GM18868 (cell line): ENCODE results near the gene ATF1.
A peak's percentile ranks its signal among the peaks of the same experiment; 100 is the strongest.

Experiments used
- ATAC-seq: cut with Tn5 transposase; IDR thresholded peaks from one replicate; pipeline ENCODE4 v1.9.1; 2021; ENCODE audit warnings: mild to moderate bottlenecking, moderate library complexity; ENCODE audit not compliant: unreplicated experiment

The ATF1 gene

DNA sequence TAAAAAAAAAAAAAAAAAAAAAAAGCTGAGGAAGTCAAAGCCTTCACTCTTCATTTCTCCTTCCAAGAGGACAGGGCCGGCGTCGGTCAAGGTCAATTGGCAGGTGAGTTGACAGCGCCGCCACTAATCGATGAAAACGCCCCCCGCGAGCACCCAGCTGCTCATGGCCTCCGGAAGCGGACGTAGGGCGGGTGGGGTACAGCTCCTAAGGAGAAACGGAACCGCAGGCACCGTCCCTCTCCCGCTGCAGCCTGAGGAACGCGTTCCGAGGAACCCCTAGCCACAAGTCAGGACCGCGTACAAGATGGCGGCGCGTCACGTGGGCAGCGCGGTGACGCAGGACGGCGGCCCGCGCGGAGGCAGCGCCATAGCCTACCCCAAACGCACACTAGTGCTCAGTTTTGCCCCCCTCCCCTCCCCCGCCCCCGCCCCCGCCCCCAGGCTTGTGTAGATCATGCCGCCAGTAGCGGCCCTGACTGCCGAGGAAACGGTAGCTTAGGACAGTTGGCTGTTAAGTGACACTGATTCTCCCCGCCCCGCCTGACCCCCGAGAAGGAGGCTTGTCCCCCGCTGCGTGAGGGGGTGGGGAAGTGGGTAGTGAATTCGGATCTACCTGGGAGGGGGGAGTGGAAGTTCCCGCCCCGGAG is at the start of gene ATF1:
Gene ATF1, plus strand, starts transcription at position 463 of the 647 bp plus-strand sequence. CDS start 16,045 bp downstream, outside the sequence.
- peak; percentile 78 for ATAC-seq

DNA sequence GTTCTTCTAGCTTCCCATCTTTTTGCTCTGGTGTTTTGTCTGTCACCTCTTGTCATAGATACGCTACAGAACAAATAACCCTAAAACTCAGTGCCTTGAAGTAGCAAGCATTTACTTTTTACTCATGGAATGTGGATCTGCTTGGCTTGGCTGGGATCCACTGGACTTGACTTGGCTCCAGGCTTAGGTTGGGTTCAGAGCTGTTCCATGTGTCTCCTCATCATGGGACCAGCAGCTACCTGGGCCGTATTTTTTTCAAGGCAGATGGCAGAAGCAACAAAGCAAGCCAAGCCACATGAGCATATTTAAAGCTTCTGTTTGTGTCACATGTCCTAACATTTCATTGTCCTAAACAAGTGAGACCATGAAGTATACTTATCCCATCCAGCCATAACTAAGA is 48.7 kb upstream of the ATF1 start:
- ATAC-seq = no peak

DNA sequence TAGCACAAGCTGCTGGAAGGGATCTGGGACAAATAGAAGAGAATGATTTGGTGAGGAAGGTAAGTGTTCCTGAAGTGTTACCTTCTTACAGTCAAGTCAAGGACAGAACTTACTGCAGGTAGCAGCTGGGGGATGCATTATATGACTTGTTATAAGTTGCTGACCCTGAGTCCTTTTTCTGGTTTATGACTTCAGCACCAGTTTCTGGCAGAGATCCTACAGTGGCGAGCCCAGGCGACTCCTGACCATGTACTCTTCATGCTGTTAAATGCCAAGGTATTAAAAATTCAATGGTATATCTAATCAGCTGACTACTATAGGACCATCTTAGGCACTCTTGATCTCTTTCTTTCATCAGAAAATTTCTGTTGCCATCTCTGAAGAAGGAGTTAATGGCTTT is 45.1 kb upstream of the ATF1 start:
- no peak for ATAC-seq

DNA sequence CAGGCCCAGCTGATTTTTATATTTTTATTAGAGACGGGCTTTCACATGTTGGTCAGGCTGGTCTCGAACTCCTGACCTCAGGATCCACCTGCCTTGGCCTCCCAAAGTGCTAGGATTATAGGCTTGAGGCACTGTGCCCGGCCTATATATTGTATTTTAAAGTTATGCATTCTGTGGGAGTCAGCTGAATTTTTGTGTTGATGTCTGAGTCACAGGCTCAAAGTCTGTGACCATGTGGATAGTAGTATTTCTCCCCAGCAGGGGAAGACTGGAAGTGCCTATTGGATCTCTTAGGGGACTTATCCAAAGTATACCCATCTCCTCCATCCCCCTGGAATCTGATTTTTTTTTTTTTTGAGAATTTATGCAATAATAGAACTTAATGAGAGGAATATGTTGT is 43.8 kb upstream of the ATF1 start:
- no peak for ATAC-seq

DNA sequence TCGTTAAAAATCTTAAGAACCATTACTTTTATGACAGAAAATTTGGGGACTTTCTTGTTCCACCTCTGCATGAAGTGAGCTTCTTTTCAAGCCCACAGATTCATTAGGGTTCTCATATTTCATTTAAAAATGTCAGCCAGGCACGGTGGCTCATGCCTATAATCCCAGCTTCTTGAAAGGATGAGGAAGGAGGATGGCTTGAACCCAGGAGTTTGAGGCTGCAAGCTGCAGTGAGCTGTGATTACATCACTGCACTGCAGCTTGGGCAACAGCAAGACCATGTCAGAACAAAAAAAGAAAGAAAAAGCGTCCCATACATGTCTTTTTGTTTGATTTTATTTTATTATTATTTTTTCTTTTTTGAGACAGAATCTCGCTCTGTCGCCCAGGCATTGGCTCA is 43.4 kb upstream of the ATF1 start:
- ATAC-seq = no peak

DNA sequence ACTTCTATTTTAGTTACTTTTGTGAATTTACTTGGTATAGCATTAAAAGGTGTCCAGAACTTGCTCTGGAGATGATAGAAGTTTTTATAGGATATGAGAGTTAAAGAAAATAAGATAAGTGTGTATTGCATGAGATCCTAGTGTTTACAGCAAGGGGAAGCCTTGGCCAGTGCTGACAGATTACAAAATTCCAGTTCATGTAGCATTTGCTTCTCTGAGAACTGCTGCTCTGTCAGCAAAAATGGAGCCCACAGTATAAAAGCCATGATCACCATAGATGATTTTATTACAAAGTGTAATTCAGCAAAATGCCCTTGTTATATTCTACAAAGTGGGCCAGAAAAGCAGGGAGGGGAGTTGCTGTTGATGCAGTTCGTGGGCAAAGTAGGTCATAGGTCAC is 40.0 kb upstream of the ATF1 start:
- ATAC-seq = no peak

DNA sequence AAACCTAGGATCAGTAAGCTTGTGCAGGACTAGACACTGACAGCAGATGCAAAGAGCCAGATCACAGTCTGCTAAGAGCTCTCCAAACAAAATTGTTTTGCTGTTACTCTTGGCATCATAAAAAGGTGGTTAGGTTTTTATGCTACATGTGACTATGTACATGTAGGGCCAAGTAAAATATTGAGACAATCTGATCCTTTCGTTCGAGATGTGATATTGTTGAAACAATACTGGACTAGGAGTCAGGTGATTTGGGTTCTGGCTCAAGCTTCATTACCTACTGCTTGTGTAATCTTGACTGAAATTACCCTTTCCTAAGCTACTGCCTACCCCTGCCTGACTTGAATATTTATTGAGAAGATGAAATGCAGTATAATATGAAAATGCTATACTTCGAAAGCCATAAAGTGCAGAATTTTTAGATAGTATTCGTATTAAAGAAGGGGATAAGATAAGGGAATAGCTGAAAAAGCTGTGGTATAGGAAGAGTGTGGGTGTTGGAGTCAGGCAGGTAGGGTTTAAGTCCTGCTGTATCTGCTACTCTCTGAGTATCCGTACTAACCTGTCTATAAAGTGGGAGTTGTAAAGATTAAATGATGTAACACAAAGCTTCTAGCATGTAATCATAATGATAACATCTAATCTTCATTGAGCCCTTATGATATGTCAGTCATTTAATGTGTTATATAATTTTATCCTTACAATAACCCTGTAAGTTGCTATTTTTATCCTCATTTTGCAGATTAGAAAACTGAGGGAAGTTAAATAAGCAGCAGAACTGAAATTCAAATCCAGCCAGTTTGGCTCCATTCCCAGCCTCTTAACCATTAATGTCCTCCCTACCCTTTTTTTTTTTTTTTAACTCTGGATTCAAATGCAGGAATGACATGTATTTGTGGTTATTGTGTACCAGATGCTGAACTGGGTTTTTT is 38.6 kb upstream of the ATF1 start:
- ATAC-seq = no peak

DNA sequence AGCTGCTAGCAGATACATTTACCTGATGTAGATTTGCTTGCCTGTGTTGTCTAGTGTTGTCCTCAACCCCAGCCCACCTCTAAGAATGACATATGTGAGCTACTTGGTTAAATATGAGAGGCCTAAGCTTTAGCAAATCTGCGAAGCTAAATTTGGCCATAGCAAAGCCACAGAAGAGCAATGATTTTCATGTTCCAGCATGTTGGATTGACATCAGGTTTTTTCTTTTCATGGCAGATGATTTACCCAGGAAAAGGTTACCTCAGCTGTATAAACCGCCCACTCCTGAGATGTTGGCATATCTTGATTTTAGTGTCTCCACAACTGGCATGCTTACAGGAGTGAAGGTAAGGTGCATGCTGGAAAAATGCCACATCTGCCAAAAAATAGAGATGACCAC is 36.4 kb upstream of the ATF1 start:
- no peak for ATAC-seq

DNA sequence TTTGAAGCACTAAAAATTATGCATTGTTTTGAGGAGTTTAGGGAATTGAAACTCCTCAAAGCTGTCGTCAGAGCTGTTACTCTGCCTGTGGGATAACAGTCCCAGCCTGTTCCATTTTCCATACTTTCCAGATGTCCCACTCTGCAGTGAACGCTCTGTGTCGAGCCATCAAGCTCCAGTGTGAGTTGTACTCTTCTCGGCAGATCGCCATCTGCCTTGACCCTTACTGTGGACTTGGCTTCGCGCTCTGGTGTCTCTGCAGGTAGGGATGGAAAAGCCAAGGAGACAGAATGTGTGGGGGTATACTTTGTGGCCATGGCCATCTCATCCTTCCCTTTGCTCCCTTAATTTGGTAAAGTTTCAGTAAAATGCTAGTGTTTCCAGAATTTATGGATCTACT is 35.5 kb upstream of the ATF1 start:
- no peak for ATAC-seq

DNA sequence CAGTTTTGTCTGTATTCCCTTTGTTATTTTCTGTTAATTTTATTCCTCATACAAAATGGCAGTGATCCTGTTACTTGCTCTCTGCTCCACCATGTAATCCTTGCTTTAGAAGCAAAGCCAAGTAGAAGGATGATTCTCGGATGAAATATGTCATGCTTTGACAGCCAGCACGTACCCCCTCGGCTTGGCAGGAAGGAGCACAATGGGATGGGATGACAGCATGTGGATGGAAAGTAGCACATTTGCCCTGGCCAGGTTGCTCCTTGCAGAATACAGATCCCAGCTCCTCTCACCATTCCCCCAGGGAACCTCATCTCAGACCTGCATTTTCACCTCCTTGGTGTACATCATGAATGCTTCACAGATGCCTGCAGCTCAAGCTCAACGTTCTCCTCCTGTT is 35.1 kb upstream of the ATF1 start:
- ATAC-seq = no peak

DNA sequence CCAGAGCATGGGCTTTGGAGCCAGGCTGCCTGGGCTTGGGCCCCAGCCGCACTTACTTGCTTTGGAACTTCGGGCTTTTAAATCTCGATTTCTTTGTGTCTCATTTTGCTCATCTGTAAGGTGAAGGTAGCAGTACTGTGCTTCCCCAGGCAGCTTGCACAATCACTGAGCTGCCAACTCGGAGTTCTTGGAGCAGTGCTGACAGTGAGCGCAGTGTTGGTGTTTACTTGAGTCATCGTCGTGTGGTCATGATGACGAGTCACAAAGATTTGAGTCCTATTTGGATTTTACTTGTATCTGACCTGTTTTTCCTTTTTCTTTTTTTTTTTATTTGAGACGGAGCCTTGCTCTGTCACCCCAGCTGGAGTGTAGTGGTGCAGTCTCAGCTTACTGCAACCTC is 31.3 kb upstream of the ATF1 start:
- no peak for ATAC-seq

DNA sequence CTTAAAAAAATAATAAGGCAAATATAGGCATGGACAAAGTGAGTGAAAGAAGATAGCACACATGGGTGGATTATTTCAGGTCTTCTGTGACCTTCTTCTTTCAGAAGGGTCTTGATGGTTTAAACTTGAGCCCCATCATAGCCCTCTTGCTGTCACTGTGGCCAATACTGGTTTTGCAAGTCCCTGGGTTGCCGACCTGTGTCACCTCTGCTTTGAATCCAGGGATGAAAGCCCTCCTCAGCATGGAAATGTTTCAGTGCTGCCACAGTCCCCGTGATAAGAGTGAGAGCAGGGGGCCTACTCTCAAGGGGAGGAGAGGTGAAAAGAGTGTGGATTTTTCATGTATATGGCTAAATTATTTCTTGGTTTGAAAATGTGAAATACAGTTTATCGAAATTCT is 30.2 kb upstream of the ATF1 start:
- ATAC-seq = no peak

DNA sequence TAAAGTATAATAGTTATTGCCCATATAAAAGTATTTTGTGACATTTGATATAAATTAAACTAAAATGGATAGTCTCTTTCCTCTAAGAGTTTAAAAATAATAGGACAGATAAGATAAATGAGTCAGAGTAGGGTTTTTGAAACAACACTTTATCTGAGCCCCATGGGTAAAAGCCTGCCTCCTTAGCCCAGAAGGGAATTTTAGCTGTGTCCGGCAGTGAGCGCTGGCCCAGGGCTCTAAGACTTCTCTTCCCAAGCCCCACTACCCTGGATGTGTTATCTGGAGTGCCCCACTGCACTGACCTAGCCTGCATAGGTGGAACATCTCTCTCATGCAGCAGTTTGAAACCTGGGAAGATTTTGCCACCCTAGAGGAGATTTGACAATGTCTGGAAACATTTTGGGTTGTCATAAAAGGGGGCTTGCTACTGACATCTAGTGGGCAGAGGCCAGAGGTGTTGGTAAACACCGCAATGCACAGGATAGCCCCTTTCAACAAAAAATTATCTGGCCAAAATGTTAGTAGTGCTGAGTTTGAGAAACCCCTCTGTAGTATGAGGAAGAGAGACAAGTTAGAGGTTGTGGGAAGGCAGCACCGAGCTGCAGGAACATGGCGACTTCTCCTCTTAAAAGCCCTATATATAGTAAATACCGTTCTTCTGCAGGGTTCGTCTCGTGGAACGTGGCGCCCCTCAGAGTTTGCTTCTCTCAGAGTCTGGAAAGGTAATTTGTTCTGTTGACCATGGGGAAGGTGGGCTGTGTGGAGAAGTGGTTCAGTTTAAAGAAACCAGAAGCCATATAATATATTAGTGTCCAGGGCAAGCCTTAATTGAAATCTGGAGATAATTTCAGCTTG is 29.3 kb upstream of the ATF1 start:
- no peak for ATAC-seq

DNA sequence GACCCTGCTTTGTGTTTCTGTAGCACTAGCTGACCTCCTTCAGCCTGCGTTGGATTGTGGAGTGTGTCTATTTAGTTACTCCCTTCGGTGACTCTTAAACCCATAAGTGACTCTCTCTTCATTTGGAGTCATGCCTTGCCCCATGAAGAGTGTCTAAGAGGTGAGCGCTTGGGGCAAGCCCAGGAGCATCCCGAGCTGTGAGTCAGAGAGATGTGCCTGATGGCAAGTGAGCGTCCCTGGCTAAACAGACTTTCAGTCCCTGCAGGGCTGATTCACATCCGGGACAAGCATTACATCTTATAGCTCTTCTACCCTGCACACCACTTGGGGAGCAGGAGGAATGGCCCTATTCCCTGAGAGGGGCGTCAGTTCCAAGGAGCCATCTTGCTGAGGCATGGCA is 24.3 kb upstream of the ATF1 start:
- ATAC-seq = no peak

DNA sequence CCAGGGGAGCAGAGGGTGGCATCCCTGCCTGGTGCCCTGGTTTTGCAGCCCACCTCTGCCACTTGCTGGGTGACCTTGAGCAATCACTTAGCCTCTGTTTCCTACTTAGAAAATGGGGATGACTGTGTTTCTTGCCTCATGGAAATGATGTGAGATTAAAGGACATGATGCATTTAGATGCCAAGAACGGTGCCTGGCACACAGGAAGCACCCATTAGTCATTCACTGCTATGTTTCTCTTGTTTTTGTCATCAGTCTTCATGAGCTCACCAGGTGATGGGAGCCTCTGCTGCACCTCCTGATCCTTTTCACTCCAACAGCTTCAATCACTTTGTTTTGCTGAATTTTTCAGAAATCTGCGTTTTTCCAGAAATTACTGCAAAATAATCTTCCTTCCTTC is 23.6 kb upstream of the ATF1 start:
- ATAC-seq = no peak

DNA sequence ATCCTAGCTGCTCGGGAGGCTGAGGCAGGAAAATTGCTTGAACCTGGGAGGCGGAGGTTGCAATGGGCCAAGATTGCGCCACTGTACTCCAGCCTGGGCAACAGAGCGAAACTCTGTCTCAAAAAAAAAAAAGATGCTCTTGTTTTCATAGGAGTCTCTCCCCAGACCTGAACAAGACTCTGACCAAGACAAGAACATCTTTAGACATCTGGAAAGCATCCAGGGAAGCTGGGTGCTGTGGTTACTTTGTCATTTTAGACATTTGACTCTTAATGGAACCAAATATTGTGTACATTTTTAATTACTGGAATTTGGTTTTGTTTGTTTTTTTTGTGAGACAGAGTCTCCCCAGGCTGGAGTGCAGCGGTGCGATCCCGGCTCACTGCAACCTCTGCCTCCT is 21.1 kb upstream of the ATF1 start:
- no peak for ATAC-seq

DNA sequence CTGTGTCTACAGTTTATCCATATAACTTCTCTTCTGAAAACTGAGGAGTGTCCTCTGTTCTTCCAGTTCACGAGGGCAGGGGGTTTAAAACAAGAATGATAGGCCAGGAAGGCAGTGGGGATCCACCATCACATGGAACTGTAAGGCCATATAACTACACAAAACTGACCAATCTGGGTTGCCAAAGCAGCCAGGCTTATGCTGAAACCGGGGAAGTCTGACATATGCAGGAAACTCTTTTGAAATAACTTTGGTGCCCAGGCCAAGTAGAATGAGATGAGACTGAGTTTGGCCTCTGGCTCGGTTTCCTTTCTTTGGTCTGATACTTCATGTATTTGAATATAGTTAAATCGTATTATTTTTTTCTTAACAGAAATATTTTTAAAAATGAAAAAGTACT is 18.0 kb upstream of the ATF1 start:
- ATAC-seq = no peak

DNA sequence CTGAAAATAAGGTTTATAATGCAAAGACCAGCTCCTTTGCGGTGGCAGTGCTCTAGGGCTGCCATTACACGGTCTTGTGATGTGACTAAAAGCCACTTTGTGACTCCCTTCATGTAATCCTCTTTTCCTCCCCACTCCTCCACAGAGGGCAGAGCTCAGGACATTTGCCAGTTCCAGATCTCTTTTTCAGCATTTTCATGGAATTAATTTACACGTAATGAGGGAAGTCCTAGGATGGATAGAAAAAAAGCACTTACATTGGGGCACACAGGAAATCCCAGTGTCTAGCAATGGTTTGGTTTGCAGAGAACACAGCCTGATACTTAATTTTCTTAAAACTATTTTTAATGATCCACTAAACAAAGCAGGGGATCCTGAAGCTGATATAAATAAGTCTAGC is 17.5 kb upstream of the ATF1 start:
- ATAC-seq = no peak

DNA sequence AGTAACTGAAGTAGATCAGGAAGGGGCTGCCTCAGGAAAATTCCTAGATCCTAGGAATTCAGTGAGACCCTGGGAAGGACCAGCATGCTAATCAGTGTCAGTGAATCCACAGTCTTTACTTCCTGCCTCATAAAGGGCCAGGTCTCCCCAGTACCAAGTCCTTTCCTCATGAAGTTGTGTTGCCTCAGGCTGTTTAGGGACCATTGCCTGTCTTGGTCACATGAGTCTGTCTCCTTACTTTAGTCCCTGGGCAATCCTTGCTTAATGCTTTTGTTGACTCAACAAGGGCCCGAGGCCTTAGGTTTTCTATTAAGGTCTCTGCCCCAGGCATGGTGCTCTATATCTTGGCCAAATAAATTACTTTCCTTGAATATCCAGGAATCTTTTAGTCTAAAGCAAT is 16.1 kb upstream of the ATF1 start:
- no peak for ATAC-seq

DNA sequence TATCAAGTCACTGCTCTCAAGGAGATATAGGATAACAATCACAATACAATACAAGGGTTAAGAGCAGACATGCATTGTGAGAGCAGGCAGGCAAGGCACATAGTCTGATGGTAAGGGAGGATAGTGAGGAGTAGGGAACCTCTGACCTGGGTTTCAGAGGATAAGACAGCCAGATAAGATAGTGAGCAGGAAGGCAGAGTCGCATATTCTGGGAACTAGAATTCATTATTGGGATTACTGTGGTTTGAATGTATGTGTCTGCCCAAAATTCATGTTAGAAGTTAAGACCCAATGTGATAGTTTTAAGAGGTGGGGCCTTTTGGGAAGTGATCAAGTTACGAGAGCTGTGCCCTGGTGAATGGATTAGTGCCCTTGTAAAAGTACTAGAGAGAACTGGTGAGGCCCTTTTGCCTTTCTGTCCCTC is 14.4 kb upstream of the ATF1 start:
- no peak for ATAC-seq

DNA sequence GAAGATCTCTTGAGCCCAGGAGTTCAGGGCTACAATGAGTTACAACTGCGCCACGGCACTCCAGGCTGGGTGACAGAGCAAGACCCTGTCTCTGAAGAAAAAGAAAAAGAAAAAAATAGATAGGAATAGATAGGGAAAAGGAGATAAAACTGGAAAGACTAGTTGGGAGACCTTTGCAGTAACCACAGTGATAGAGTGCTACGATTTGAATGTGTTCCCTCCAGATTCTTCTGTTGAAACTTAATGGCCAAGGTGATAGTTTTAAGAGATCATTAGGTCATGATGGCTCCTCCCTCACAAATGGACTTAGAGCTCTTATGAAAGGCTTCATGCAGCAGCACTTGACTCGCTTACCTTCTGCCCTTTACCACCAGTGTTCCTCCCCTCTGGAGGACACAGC is 13.5 kb upstream of the ATF1 start:
- no peak for ATAC-seq
